WTC11 (cell line): ENCODE data around the gene SERTAD4. TPM values are rescaled to one million over a fixed set of nuclear protein-coding genes. Genes with fewer than 3 reads are reported as not detected.

Experiments used
- ATAC-seq: fragments of 200-7000 bp; cut with Tn5 transposase; 2 replicates; pipeline ENCODE4 v1.10.0; 2021; ENCODE audit warnings: mild to moderate bottlenecking, moderate library complexity
- CTCF ChIA-PET: fragments of 300-600 bp; sonication (Branson Sonifier 250); formaldehyde crosslinking; loops from one replicate; lab custom pipeline; 2021; ENCODE audit warnings: antibody characterized with exemption; lab: Charles Lee
- POLR2A ChIA-PET: fragments of 350-600 bp; sonication (Branson Sonifier 250); formaldehyde crosslinking; loops from one replicate; lab custom pipeline; 2021; ENCODE audit warnings: antibody characterized with exemption; lab: Charles Lee
- DNase-seq: peaks from one replicate; pipeline ENCODE4 v3.0.0; 2021; ENCODE audit warnings: low spot score
- H3K27ac Mint-ChIP-seq: 2 replicates; pipeline ENCODE4 v1.8.0; 2021; ENCODE audit warnings: mixed read lengths
- H3K27me3 Mint-ChIP-seq: 2 replicates; pipeline ENCODE4 v1.8.0; 2021; ENCODE audit warnings: low read depth, mild to moderate bottlenecking, moderate library complexity, mixed read lengths
- H3K36me3 Mint-ChIP-seq: 2 replicates; pipeline ENCODE4 v1.8.0; 2021; ENCODE audit warnings: mixed read lengths
- H3K4me1 Mint-ChIP-seq: 2 replicates; pipeline ENCODE4 v1.8.0; 2022; ENCODE audit warnings: mixed read lengths
- H3K4me3 Mint-ChIP-seq: 2 replicates; pipeline ENCODE4 v1.8.0; 2021; ENCODE audit warnings: mild to moderate bottlenecking, moderate library complexity, mixed read lengths
- H3K9me3 Mint-ChIP-seq: 2 replicates; pipeline ENCODE4 v1.8.0; 2021; ENCODE audit warnings: mixed read lengths
- E2F5 ChIP-seq: sonication (generic); formaldehyde crosslinking; IDR thresholded peaks from 2 replicates; pipeline ENCODE4 v1.8.1; 2022; ENCODE audit warnings: mild to moderate bottlenecking, moderate library complexity, missing genetic modification reagents
- ERG ChIP-seq: fragments of 250-450 bp; sonication (Bioruptor Pico); IDR thresholded peaks from 2 replicates; pipeline ENCODE4 v1.8.0; 2021; ENCODE audit warnings: mild to moderate bottlenecking
- MYBL2 ChIP-seq: sonication (generic); formaldehyde crosslinking; IDR thresholded peaks from 2 replicates; pipeline ENCODE4 v1.8.1; 2023; ENCODE audit warnings: mild to moderate bottlenecking, moderate library complexity, missing genetic modification reagents
- NFATC4 ChIP-seq: fragments of 250-450 bp; sonication (Bioruptor Pico); IDR thresholded peaks from 2 replicates; pipeline ENCODE4 v1.9.0; 2021; ENCODE audit warnings: mild to moderate bottlenecking
- NFE2L1 ChIP-seq: sonication (generic); formaldehyde crosslinking; IDR thresholded peaks from 2 replicates; pipeline ENCODE4 v1.8.1; 2023; ENCODE audit warnings: missing genetic modification reagents
- NR2C2 ChIP-seq: sonication (generic); formaldehyde crosslinking; IDR thresholded peaks from 2 replicates; pipeline ENCODE4 v1.8.0; 2022; ENCODE audit warnings: mild to moderate bottlenecking, missing genetic modification reagents
- PRDM15 ChIP-seq: sonication (generic); formaldehyde crosslinking; IDR thresholded peaks from 2 replicates; pipeline ENCODE4 v1.8.0; 2022; ENCODE audit warnings: missing genetic modification reagents
- PREB ChIP-seq: sonication (generic); formaldehyde crosslinking; IDR thresholded peaks from 2 replicates; pipeline ENCODE4 v1.8.1; 2022; ENCODE audit warnings: mild to moderate bottlenecking, missing genetic modification reagents, moderate library complexity, borderline replicate concordance
- PRRX2 ChIP-seq: fragments of 250-450 bp; sonication (Bioruptor Pico); IDR thresholded peaks from 2 replicates; pipeline ENCODE4 v1.8.0; 2021; ENCODE audit warnings: mild to moderate bottlenecking
- RELA ChIP-seq: sonication (generic); formaldehyde crosslinking; IDR thresholded peaks from 2 replicates; pipeline ENCODE4 v1.8.1; 2022; ENCODE audit warnings: missing genetic modification reagents, mild to moderate bottlenecking, borderline replicate concordance
- TEAD1 ChIP-seq: sonication (generic); formaldehyde crosslinking; IDR thresholded peaks from 2 replicates; pipeline ENCODE4 v1.8.0; 2022; ENCODE audit warnings: mild to moderate bottlenecking, missing genetic modification reagents
- ZMAT4 ChIP-seq: fragments of 250-450 bp; sonication (Bioruptor Pico); IDR thresholded peaks from 2 replicates; pipeline ENCODE4 v1.9.0; 2021; ENCODE audit warnings: mild to moderate bottlenecking
- ZNF121 ChIP-seq: sonication (generic); formaldehyde crosslinking; IDR thresholded peaks from 2 replicates; pipeline ENCODE4 v1.8.0; 2023; ENCODE audit warnings: missing genetic modification reagents
- ZNF138 ChIP-seq: sonication (generic); formaldehyde crosslinking; conservative IDR thresholded peaks from 2 replicates; pipeline ENCODE4 v1.8.1; 2022; ENCODE audit warnings: mild to moderate bottlenecking, moderate library complexity, missing genetic modification reagents
- ZNF219 ChIP-seq: sonication (generic); formaldehyde crosslinking; IDR thresholded peaks from 2 replicates; pipeline ENCODE4 v1.8.0; 2023; ENCODE audit warnings: missing genetic modification reagents, mild to moderate bottlenecking, borderline replicate concordance
- ZNF232 ChIP-seq: sonication (generic); formaldehyde crosslinking; IDR thresholded peaks from 2 replicates; pipeline ENCODE4 v1.8.0; 2022; ENCODE audit warnings: mild to moderate bottlenecking, missing genetic modification reagents
- ZNF281 ChIP-seq: sonication (generic); formaldehyde crosslinking; IDR thresholded peaks from 2 replicates; pipeline ENCODE4 v1.8.0; 2023; ENCODE audit warnings: mild to moderate bottlenecking, missing genetic modification reagents
- ZNF317 ChIP-seq: sonication (generic); formaldehyde crosslinking; IDR thresholded peaks from 2 replicates; pipeline ENCODE4 v1.8.1; 2023; ENCODE audit warnings: low read depth, mild to moderate bottlenecking, moderate library complexity, missing genetic modification reagents, borderline replicate concordance
- ZNF396 ChIP-seq: fragments of 250-450 bp; sonication (Bioruptor Pico); IDR thresholded peaks from 2 replicates; pipeline ENCODE4 v1.8.0; 2021; ENCODE audit warnings: mild to moderate bottlenecking, moderate library complexity, borderline replicate concordance
- ZNF425 ChIP-seq: fragments of 250-450 bp; sonication (Bioruptor Pico); conservative IDR thresholded peaks from 2 replicates; pipeline ENCODE4 v1.9.0; 2021; ENCODE audit warnings: mild to moderate bottlenecking
- total RNA-seq: library from RNA; stranded (reverse); gene quantifications from 3 replicates; pipeline ENCODE4 v1.2.3, GENCODE V29; 2021

SERTAD4 gene
- total RNA-seq, 1 experiment from 2014 or later: 4.6 TPM

- ATAC-seq: no peak
- Mint-ChIP-seq H3K4me3 (no peak overlapping the region), H3K36me3 (no peaks in the 10 kb centered on the region), H3K27ac (no peak overlapping the region), H3K9me3 (no peaks in the 10 kb centered on the region; the same call in 1 of the 2 replicates), H3K27me3 (peaks cover 37% of the 10 kb centered on the region), H3K4me1 (peaks cover 13% of the 10 kb centered on the region)
- CTCF ChIA-PET: no interaction called here
- DNase-seq: no peak
- POLR2A ChIA-PET: interaction anchor here (0.8 kb wide), 1 partner anchor 35 kb away, joined by 3 read pairs; no protein-coding TSS in a partner anchor
- TF ChIP-seq MYBL2: no peak
- TF ChIP-seq ZNF425 (CRISPR knock-in tag): no peak
- TF ChIP-seq ZNF138 (CRISPR knock-in tag): no peak
These were observed 55.5 kb downstream of the SERTAD4 start for GRCh38 chr1:210288116-210288515.

- H3K9me3 Mint-ChIP-seq: no peaks in the 10 kb centered on the region; the same call in 1 of the 2 replicates
- TF ChIP-seq NR2C2 (CRISPR knock-in tag): no peak
- no peak for TF ChIP-seq RELA
- TF ChIP-seq E2F5 (CRISPR knock-in tag): no peak
- no peak for TF ChIP-seq ZMAT4 (CRISPR knock-in tag)
- no peak for TF ChIP-seq PRDM15 (CRISPR knock-in tag)
- TF ChIP-seq ZNF219 (CRISPR knock-in tag): no peak
- no peak for TF ChIP-seq PREB (CRISPR knock-in tag)
- TF ChIP-seq NFE2L1 (CRISPR knock-in tag): no peak
- TF ChIP-seq ZNF396: no peak
- TF ChIP-seq ZNF138 (CRISPR knock-in tag): no peak
- TF ChIP-seq ZNF317 (CRISPR knock-in tag): no peak
- TF ChIP-seq PRRX2 (CRISPR knock-in tag): no peak
- no peak for TF ChIP-seq ZNF121 (CRISPR knock-in tag)
- TF ChIP-seq TEAD1 (CRISPR knock-in tag): no peak
- no peak for TF ChIP-seq NFATC4 (CRISPR knock-in tag)
- TF ChIP-seq ERG (CRISPR knock-in tag): no peak
- no peak for TF ChIP-seq MYBL2
- TF ChIP-seq ZNF232 (CRISPR knock-in tag): no peak
- no peak for TF ChIP-seq ZNF281 (CRISPR knock-in tag)
- peaks cover 43% of the 10 kb centered on the region for H3K27me3 Mint-ChIP-seq
- no peak overlapping the region for H3K27ac Mint-ChIP-seq
- no peak for ATAC-seq
- no peak for DNase-seq
- ChIA-PET CTCF (no interaction called here), POLR2A (no interaction called here)
- H3K36me3 Mint-ChIP-seq: no peaks in the 10 kb centered on the region
- H3K4me3 Mint-ChIP-seq: no peak overlapping the region
- peaks cover 18% of the 10 kb centered on the region for H3K4me1 Mint-ChIP-seq
These were observed 56.7 kb downstream of the SERTAD4 start for GRCh38 chr1:210289248-210289647.
